HG03066 (cell line): ENCODE results near the gene ZFAND5.

ENCODE experiments used
- ATAC-seq: cut with Tn5 transposase; IDR thresholded peaks from one replicate; pipeline ENCODE4 v1.9.1; 2021; ENCODE audit warnings: low read depth; ENCODE audit not compliant: unreplicated experiment

ZFAND5 gene

DNA sequence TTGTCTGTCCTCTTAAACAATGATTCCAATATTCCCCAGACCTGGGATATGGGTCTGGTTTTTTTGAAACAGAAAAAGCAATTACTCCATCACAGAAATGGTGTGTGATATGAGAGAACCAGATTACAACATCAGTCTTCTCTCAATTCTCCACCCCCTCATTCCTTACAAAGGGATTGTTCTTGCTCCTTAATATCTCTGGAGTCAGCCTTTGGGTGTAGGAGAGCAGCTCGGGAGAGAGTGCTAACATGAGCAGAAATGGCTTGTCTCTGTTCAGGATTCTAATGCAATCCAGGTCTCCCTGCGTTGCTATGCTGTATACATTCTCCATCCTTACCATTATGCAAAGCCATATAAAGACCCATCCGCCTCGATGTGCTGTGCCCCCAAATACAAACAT is 32.7 kb downstream of the ZFAND5 start:
- ATAC-seq, result no peak

DNA sequence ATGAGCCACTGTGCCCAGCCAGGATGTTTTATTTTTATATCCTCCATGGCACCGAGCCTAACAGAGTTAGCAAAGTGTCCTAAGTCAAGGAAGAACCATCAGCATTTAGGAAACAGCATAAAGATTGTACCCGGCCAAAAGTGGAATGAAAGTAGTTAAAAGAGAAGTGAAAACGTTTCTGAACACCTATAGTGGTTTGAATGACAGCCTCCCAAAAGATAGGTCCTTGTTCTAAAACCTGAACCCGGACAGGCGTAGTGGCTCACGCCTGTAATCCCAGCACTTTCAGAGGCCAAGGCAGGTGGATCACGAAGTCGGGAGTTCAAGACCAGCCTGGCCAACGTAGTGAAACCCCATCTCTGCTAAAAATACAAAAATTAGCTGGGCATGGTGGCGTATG is 37.4 kb downstream of the ZFAND5 start:
- ATAC-seq, result no peak

DNA sequence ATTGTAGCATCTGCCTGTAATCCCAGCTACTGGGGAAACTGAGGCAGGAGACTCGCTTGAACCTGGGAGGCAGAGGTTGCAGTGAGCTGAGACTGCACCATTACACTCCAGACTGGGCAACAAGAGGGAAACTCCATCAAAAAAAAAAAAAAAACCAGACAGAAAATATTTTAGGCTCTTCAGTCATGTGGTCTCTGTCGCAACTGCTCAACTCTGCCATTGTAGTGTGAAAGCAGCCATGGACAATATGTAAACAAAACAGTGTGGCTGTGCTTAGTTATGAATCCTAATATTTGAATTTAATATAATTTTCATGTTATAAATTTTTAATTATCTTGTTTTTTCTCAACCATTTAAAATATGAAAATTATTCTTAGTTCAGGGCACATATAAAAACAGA is 38.4 kb downstream of the ZFAND5 start:
- no peak for ATAC-seq

DNA sequence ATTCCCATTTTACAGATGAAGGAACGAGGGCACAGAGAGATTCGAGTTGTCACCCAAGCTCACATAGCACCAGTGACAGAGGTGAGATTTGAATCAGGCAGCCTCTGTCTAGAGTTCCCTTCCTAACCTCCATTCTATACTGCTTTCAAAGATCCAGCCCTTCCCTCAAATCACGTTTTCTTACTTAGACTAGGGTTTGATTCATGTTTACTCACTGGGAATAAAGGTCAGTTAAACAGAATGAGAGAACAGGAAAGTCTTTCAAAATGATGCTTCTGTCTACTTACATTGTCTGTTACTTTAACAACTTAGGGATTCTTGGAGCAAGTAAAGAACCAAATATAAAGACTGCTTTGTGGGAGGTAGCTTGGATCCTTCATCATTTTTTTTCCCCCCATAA is 40.0 kb downstream of the ZFAND5 start:
- no peak for ATAC-seq

DNA sequence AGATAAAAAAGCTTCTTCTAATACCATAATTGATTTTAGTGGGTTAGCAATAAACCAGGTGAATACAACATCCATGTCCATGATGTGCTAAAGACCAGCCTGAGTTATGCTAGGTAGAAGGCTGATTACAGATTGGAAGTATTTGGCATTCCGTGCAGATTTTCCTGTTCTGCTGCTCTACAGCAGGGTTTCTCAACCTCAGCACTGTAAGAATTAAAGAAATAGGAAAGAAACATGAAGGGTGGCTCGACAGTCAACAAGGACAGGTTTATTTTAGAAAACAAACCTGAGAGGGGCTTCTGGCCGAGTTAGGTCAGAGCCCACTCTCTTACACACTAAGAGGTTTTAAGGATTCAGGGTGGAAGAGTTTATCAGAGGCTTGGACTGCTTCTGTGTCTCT is 42.3 kb downstream of the ZFAND5 start:
- ATAC-seq, result no peak

DNA sequence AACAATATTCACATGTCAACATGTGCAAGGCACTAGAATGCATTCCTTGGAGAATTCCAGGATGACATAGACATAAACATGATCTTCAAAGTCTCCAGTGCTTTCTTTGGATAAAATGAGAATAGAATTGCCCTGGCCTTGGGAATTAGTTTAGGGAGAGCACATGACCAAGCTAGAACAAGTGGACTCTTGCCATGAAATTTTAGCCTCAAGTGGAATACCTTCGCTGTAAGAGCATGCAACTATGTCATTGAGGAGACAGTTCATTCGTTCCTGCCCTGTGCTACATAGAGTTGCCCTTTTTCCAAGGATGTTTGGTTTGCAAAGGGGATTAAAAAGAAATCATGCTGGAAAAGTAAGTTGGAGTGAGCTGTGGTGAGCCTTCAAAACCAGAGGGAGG is 42.7 kb downstream of the ZFAND5 start:
- ATAC-seq, result no peak

DNA sequence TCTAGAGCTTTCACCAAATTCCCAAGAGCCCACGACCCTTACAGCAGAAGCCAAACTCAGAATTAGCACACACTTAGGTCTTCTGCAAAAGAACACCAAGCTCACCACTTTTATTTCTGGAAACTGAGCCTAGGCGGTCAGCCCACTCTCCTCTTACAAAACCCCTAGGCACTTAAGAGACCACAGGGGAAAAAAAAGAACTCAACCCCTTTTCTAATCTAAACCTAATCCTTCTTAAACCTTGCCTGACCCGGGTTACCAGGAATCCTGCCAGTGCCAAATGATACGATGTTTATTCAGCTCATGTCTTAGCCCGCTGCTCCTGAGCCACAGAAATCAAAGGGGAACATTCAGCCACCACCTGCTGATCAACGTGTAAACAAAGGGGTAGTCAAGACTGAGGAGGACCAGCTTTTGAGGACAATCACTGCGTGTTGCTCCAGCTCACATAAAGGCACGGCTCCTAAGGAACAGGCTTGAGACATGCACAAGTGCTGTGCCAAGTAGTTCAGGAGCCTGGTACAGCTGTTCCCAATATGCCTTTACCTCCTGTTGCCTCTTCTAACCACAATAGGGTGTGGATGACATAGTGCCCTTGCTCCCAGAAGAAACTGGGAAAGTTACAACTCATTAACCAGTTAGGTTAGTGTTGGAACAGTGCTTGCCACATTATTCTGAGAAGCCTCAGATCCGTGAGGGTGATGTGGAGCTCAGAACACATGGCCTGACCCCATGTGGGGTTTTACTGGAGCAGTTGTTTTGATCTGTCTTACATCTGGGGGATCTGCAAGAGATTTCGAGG is 49.3 kb downstream of the ZFAND5 start:
- ATAC-seq, result no peak

DNA sequence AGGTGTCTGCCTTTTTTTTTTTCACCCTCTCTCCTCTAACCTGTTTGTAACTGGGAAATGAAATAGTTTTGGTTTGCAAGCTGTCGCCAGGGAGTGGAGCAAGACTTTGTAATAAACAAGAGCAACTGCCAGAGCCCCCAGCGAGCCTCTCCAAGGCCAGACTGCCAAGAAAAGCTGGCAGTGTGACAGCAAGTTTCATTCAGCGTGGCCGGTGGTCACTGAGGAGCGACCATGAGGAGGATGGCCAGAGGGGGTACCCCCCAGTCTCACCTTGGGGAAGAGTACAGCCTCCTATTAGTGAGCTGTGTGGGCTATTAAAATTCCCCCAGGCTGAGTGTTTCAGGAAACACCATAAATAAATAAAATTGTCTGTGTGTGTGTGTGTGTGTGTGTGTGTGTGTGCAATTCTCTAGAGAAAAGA is 49.9 kb downstream of the ZFAND5 start:
- ATAC-seq, result no peak

DNA sequence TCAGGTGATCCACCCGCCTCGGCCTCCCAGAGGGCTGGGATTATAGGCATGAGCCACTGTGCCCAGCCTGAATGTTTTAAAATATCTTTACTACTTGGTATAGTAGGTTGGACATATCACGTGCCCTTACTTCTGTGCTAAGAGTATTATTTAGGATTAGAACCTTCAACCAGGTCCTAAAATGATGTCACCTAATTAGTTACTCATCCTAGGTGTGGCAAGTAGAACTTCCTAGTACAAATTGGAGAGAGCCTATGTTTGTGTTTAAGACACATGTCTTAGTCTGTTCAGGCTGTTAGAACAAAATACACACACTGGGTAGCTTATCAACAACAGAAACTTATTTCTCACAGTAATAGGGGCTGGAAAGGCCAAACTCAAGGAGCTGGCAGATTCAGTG is 51.5 kb downstream of the ZFAND5 start:
- ATAC-seq, result no peak

DNA sequence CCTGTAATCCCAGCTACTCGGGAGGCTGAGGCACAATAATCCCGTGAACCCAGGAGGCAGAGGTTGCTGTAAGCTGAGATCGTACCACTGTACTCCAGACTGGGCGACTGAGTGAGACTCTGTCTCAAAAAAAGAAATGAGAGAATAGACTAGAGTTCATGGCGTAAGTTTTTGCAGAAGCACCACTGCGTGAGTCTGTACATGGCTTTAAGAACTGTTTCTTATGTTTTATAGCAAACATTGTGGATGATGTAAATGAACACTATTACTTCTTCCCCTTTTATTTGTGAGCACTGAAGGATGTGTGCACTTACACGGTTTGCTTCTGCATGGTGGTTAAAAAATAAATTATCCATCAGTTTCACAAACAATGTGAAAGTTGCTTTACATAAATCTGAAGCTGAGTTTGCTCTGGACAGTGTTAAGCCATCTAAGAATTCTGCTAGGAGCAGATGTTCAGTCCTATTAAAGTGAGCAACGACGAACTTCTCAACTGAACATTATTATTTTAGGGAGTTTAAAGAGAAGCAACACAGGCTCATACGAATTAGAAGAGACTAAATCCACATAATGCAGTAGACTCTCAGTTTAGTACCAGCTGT is 52.5 kb downstream of the ZFAND5 start:
- no peak for ATAC-seq

DNA sequence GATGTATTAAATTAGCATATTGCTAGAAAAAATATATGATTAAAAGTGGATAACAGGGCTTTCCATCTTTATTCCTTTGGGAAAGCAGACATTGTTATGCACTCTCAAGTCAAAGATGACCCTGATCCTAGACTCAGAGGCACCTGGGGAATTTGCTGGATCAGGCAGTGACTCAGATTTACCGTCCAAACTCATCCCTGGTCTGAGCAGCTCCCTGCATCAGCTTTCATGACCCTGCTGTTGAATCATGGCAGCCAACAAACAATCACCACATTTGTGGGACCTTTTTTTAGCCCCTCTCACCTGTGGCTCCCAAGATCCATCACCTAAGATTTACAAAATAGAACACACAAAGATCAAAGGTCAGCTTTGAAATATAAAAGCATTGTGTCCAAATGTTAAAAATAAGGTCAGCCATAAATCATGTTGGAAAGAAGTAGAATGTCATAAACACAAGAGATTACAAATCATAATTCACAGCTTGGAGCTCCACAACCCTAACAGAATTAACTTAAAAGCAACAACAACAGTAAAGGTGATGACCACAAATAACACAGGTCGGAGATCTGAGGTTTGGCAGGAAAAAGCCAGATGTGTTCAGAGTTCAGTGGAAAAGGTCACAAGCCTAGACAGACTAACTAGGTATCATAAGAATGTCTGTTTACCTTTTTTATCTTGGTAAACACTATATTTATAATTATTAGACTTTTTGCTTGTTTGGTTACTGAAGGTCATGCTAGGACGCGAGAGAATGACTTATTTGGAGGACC is 55.5 kb downstream of the ZFAND5 start:
- no peak for ATAC-seq

DNA sequence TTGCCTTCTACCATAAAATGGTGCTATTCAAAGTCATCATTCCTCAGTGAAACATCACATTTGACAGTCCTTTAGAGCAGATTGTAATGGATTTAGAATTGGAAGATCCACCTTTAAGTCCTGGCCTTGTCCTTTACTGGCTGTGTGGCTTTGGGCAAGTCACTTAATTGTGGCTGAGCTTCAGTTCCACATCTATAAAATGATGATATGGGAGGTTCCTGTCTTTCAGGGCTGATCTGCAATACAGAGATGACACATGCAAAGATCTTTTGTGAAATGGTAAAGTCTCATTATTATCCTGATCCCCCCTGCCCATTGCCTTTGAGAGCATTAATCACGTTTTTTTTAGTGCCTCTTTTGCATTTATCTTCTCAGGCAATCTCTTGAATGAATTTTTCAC is 58.2 kb downstream of the ZFAND5 start:
- ATAC-seq, result no peak

DNA sequence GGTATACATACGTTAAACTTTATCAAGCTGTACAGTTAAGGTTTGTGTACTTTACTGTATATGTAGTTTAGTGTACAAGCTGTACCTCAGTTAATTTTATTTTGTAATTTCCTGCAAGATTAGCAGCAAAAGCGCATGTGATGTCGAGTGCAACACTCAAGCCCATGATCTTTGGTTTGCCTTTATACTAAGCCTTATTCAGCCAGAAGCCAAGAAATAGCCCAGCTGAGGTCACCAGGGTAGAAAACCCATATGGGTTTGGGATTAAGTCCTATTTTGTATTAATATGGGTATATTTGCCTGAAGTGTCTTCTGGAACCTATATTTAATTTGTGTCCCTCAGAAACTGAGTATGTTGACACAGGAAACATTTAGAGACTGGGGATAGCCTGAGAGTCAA is 59.3 kb downstream of the ZFAND5 start:
- ATAC-seq, result no peak

DNA sequence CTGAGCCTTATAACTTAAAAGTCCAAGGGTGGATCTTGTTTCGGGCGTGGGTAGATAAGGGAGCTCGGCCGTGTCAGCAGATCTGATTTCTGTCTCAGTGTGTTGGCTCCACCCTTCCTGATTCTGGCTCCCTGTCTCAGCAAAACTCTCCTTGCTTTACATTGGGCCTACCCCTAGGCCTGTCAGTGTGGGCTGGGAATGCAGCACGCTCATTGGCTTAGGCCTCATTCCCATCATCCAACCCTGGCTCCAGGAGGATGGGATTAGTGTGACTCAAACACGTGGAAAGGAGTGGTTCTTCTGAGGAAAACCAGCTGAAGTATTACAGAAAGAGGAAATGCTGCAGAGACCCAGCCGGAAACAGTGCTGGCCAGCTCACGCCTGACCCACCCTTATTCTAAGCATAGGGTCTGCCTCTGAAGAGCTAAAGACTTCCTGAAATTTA is 59.9 kb downstream of the ZFAND5 start:
- ATAC-seq, result peak; percentile 63

DNA sequence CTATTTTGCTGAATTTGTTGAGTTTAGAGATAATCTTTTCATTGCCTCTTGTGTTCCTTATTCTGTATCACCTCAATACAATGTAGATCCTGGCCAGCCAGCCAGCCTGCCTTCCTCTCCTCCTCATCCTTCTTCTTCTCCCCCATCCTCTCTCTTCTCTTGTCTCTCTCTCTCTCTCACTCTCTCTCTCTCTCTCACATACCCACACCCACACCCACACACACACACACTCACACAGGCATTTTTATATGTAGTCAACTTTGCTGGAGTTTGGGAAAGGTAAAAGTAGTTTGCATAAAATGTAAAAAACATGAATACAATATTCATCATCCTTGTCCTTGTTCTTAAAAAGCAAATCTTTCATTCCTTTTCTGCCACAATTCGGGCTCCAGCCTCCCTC is 60.5 kb downstream of the ZFAND5 start:
- no peak for ATAC-seq
